ENCODE data around the gene MUC20. TPM values are rescaled to one million over a fixed set of nuclear protein-coding genes. Genes with fewer than 3 reads are reported as not detected.

The MUC20 gene
- total RNA-seq, 1 donor = 0.36 TPM

DNA sequence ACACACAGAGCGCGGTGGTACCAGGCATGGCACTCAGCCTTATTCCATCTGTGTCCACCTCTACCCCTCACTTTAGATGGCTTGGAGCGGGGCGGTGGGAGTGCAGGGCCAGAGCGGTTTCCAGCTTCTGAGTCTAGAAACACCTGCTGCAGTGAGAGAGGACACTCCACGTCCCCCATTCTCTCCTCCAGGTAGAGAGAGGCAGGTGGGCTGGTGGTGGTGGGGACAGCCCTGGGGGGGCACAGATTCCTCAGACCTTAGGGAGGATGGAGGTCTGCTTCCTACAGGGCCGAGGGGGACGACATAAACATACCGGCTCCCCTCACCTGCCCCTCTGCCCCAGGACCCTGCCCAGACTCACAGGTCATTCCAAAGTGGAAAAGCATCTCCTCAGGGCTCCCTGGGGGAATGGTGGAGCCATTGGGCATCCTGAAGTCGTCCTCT lies 40.4 kb downstream of the MUC20 start:
- TF ChIP-seq, protein P1, sequence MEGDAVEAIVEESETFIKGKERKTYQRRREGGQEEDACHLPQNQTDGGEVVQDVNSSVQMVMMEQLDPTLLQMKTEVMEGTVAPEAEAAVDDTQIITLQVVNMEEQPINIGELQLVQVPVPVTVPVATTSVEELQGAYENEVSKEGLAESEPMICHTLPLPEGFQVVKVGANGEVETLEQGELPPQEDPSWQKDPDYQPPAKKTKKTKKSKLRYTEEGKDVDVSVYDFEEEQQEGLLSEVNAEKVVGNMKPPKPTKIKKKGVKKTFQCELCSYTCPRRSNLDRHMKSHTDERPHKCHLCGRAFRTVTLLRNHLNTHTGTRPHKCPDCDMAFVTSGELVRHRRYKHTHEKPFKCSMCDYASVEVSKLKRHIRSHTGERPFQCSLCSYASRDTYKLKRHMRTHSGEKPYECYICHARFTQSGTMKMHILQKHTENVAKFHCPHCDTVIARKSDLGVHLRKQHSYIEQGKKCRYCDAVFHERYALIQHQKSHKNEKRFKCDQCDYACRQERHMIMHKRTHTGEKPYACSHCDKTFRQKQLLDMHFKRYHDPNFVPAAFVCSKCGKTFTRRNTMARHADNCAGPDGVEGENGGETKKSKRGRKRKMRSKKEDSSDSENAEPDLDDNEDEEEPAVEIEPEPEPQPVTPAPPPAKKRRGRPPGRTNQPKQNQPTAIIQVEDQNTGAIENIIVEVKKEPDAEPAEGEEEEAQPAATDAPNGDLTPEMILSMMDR (IDR thresholded peaks at IDR 0.05; ENCODE audit: extremely low read depth, low read depth, low read length) = no peak
- Histone ChIP-seq H3K79me2 (ENCODE audit: insufficient read depth, low read length) (no peaks in the 10 kb centered on the region), H2AFZ (ENCODE audit: low read length) (no peak overlapping the region), H3K27ac (ENCODE audit: low read depth, low read length) (no peak overlapping the region), H3K27me3 (ENCODE audit: insufficient read depth, low read length) (peaks cover 27% of the 10 kb centered on the region), H3K4me1 (ENCODE audit: insufficient read depth, low read length) (no peaks in the 10 kb centered on the region), H3K4me3 (ENCODE audit: insufficient read depth, low read length) (no peak overlapping the region), H3K4me2 (ENCODE audit: insufficient read depth, low read length) (no peak overlapping the region), H4K20me1 (ENCODE audit: insufficient read depth, low read length) (no peaks in the 10 kb centered on the region), H3K9me3 (ENCODE audit: low read depth, low read length) (no peaks in the 10 kb centered on the region), H3K36me3 (ENCODE audit: insufficient read depth, low read length) (no peaks in the 10 kb centered on the region)
- DNase-seq (ENCODE audit: insufficient read length, low spot score, missing footprints) = no peak

DNA sequence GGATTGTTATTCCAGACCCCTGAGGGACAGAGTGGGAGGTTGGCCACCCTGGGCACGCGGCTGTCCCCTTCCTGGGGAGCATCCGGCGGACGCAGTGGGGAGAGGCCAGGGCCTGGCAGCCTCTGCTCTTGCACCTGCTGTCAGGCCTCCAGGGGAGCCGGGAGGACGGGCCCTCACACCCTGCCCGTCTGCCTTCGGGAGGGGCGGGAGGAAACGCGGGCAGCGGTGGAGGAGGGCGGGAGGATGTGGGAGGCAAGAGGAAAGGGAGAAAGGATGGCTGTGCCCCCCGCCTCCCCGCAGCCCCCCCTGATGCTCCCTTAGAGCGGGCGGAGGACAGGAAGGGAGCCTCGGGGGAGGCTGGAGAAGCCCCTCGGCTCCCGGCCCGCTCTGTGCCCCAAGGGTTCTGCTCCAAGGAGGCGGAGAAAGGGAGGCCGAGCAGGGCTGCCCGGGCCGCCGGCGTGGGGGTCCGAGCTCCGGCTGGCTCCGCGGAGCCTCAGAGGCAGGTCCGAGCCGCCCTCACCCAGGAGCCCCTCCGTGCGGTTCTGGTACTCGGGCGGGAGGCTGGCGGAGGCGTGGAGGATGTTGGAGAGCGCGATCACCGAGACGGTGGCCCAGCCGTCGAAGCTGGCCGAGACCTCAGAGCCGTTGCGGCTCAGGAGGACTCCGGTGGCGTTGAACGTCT lies 40.9 kb downstream of the MUC20 start:
- TF ChIP-seq, protein P1 (IDR thresholded peaks at IDR 0.05; ENCODE audit: extremely low read depth, low read depth, low read length) = no peak
- no peaks in the 10 kb centered on the region for H3K36me3 ChIP-seq (ENCODE audit: insufficient read depth, low read length)
- H3K27me3 ChIP-seq (ENCODE audit: insufficient read depth, low read length) = peaks cover 25% of the 10 kb centered on the region
- H3K27ac ChIP-seq (ENCODE audit: low read depth, low read length) = no peak overlapping the region
- no peak overlapping the region for H3K4me3 ChIP-seq (ENCODE audit: insufficient read depth, low read length)
- no peaks in the 10 kb centered on the region for H3K79me2 ChIP-seq (ENCODE audit: insufficient read depth, low read length)
- H3K4me2 ChIP-seq (ENCODE audit: insufficient read depth, low read length) = no peak overlapping the region
- peak; percentile 82 for DNase-seq (ENCODE audit: insufficient read length, low spot score, missing footprints)
- H4K20me1 ChIP-seq (ENCODE audit: insufficient read depth, low read length) = no peaks in the 10 kb centered on the region
- H3K4me1 ChIP-seq (ENCODE audit: insufficient read depth, low read length) = no peaks in the 10 kb centered on the region
- H3K9me3 ChIP-seq (ENCODE audit: low read depth, low read length) = no peaks in the 10 kb centered on the region
- no peak overlapping the region for H2AFZ ChIP-seq (ENCODE audit: low read length)

DNA sequence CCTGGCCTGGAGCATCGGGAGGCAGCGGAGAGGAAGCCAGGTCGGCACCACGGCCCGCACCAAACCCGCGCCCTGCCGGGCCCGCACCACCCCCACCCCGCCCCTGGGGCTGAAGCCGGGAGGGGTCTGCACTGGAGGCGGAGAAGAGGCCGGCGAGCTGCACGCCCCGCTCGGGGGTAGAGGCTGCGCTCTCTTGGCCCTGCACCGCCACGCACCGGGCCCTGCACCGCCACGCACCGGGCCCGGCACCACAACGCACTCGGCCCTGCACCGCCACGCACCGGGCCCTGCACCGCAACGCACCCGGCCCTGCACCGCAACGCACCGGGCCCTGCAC lies 41.4 kb downstream of the MUC20 start:
- H3K27me3 ChIP-seq (ENCODE audit: insufficient read depth, low read length) = peaks cover 25% of the 10 kb centered on the region

DNA sequence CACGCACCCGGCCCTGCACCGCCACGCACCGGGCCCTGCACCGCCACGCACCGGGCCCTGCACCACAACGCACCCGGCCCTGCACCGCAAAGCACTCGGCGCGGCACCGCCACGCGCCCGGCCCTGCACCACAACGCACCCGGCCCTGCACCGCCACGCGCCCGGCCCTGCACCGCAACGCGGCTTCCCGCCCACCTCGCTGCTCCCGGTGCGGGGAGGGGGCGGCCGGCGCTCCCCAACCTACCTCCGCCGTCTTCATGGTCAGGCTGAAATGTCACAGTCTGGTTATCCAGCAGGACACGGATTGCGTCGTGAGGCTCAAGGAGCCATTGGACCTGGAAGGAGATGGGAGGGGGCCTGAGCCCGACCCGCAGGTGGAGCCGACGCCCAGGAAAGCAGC lies 41.8 kb downstream of the MUC20 start:
- H3K27me3 ChIP-seq (ENCODE audit: insufficient read depth, low read length) = peaks cover 22% of the 10 kb centered on the region

More for the DNA sequence above, 41.4 kb downstream of the MUC20 start:
- H3K79me2 ChIP-seq (ENCODE audit: insufficient read depth, low read length) = no peaks in the 10 kb centered on the region
- no peak overlapping the region for H3K4me3 ChIP-seq (ENCODE audit: insufficient read depth, low read length)
- H3K4me2 ChIP-seq (ENCODE audit: insufficient read depth, low read length) = no peak overlapping the region
- no peaks in the 10 kb centered on the region for H3K9me3 ChIP-seq (ENCODE audit: low read depth, low read length)
- H3K4me1 ChIP-seq (ENCODE audit: insufficient read depth, low read length) = no peaks in the 10 kb centered on the region
- peak; percentile 41 for DNase-seq (ENCODE audit: insufficient read length, low spot score, missing footprints)
- H2AFZ ChIP-seq (ENCODE audit: low read length) = no peak overlapping the region
- H3K27ac ChIP-seq (ENCODE audit: low read depth, low read length) = no peak overlapping the region
- TF ChIP-seq, protein P1 (IDR thresholded peaks at IDR 0.05; ENCODE audit: extremely low read depth, low read depth, low read length) = no peak
- H3K36me3 ChIP-seq (ENCODE audit: insufficient read depth, low read length) = no peaks in the 10 kb centered on the region
- no peaks in the 10 kb centered on the region for H4K20me1 ChIP-seq (ENCODE audit: insufficient read depth, low read length)

More for the DNA sequence above, 41.8 kb downstream of the MUC20 start:
- Histone ChIP-seq H3K4me2 (ENCODE audit: insufficient read depth, low read length) (no peak overlapping the region), H3K9me3 (ENCODE audit: low read depth, low read length) (no peaks in the 10 kb centered on the region), H3K27ac (ENCODE audit: low read depth, low read length) (no peak overlapping the region), H3K4me3 (ENCODE audit: insufficient read depth, low read length) (no peak overlapping the region), H2AFZ (ENCODE audit: low read length) (no peak overlapping the region), H3K4me1 (ENCODE audit: insufficient read depth, low read length) (no peaks in the 10 kb centered on the region), H3K36me3 (ENCODE audit: insufficient read depth, low read length) (no peaks in the 10 kb centered on the region), H3K79me2 (ENCODE audit: insufficient read depth, low read length) (no peaks in the 10 kb centered on the region), H4K20me1 (ENCODE audit: insufficient read depth, low read length) (no peaks in the 10 kb centered on the region)
- DNase-seq (ENCODE audit: insufficient read length, low spot score, missing footprints) = no peak
- TF ChIP-seq, protein P1 (IDR thresholded peaks at IDR 0.05; ENCODE audit: extremely low read depth, low read depth, low read length) = no peak
